Stimulated activated CD8-positive, alpha-beta memory T cell treated with anti-CD3 and anti-CD28 coated beads, Interleukin-12 subunit alpha, Interleukin-12 subunit beta, amount 100 ng/mL, for 24 hours (primary cell): ENCODE data around the gene GNB2.
A peak's percentile ranks its signal among the peaks of the same experiment; 100 is the strongest.
"Not testable (repeated sequence)": the region's sequence is repeated elsewhere in the genome, so short reads cannot be mapped to it uniquely, and the experiment has no call there.

Experiments used
- DNase-seq: peaks from one replicate; pipeline ENCODE4 v3.0.0-alpha.2; 2020; ENCODE audit errors: extremely low read depth

GNB2 gene

DNA sequence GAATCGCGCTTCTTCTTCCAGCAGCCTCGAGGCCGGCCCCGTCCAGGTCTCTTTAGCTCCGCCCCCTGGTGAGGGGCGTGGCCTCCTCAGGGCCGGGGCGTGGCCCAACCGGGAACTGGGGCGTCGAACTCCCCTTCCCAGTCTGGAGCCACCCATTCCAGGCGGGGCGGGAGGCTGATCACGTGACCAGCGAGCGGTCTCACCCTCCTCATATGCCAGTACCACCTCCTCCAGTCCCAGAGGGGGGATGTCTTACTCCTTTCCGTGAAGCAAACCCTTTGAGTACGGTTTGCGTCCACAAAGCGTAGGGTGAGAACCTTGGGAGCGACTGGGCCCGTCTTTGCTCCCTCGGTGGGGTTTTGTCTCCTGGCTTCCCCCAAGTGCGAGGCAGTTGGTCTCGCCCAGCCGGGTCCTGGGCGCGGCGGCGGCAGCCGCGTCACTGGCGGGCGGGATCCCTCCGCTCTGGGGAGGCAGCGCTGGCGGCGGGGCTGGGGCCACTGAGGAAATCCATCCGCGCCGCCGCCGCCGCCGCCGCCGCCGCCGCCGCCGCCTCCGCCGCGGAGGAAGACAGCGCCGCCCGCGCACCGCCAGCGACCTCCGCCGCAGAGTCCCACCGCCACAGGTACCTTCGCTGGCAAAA, at the start of gene GNB2:
Gene GNB2, plus strand, starts transcription at position 439 of the 640 bp plus-strand sequence. CDS start 2,526 bp downstream, outside the sequence.
- DNase-seq = peak; percentile 94

DNA sequence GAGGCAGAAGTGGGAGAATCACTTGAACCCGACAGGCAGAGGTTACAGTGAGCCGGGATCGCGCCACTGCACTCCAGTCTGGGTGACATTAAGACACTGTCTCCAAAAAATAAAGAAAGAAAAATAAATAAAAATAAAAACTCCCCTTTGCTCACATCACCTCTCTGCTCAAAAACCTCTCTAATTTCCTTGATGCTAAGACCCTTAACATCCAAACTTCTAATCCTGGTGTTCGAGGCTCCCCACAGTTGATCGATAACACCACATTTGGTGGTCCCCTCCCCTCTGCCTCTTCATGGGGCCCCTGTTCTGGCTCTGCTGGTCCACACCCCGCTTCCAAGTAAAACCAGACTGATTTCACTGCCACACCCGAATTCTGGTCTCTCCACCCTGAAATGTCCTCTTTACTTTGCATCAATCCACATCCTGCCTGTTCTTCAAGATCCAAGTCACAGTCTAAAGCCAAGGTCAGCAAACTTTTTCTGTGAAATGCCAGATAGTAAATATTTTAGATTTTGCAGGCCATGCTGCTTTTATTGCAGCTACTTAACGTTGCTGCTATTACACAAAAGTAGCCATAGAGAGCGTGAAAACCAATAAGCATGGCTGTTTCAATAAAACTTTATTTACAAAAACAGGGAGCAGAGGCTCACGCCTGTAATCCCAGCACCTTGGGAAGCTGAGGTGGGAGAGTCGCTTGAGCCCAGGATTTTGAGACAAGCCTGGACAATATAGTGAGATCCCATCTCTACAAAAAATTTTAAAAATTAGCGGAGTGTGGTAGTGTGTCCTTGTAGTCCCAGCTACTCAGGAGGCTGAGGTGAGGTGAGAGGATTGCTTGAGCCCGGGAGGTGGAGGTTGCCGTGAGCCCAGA, 49.4 kb upstream of the GNB2 start:
- no peak for DNase-seq

DNA sequence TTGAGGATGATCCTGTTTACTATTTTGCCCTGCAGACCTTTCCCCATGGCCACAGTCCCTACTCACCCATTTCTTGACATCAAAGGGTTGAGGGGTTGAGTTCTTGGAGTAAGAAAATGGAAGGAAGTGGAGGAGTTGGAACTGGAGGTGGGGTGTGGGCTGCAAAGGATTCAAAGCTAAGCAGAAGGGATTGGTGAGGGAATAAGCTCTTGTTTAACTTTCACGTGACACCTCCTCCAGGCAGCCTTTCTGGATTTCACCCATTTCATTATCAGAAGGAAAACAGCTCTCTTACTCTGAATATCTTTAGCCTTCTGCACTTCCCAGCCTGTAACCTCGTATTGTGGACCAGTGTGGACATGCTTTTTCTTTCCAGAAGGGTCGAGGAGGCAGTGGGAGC, 47.5 kb upstream of the GNB2 start:
- no peak for DNase-seq

DNA sequence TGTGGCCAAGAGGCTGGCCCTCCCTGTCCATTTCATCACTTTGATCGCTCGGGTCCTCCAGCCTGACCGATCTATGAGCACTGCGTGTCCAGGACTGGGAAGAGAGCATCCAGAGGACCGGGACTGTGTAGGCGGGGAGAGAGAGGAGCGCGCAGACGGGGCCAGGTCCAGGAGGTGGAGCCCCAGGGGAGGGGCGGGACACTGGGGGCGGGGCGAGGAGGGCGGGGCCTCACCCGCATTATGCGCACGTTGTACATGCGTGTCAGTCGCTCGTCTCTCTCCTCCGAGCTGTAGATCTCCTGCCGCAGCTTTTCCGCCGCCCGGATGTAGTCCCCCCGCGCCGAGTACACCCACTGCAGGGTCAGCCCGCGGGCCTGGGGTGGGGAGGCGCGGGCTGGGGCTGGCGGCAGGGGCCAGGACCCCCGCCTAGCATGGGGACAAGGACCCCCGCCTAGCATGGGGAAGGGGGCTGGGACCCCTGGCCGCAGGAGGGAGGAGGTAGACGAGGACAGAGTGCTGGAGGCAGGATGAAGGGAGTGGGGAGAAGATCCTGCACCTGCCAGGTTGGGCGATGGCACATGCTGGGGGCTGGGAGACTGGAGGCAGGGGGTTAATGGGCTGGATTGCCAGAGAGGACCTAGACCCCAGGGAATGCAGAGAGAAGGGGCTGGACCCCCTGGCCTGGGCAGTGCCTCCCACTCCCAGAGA, 46.9 kb upstream of the GNB2 start:
- peak; percentile 68 for DNase-seq

DNA sequence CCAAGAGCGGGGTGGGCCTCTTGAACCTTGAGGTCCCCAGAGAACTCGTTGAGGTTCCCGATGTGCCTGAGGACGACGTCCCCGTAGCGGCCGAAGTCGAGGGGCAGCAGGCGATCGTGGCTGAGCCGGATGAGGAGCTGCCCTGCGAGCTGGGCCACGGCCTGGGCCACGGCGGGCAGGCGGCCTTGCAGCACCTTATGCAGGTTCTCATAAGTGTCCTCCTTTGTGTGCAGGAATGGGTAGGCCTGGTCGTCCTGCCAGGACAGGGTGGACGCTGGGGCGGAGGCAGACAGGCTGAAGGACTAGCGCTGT, 46.3 kb upstream of the GNB2 start:
- no peak for DNase-seq

DNA sequence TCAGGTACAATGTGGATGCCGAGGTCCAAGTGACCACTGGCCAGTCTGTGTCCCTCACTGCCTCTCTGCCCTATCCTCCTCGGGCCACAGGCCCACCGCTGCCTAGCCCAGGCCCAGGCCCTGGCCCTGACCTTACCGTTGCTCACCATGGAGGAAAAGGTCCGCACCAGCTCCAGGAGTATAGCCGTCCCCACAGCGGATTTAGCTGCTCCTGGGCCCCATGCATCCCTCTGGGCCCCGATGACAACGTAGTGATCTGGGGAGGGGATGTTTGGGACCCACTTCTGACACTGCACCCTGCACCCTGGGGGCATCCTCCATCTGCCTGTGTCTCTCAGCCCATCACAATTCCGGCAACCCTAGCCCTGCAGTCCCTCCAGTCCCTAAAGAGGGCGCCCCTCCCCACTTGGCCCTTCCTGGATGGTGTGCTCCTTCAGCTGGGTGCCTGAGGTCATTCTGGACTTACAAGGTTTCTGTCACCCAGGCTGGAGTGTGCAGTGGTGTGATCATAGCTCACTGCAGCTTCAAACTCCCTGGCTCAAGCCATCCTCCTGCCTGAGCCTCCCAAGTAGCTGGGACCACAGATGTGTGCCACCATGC, 44.3 kb upstream of the GNB2 start:
- DNase-seq = no peak

DNA sequence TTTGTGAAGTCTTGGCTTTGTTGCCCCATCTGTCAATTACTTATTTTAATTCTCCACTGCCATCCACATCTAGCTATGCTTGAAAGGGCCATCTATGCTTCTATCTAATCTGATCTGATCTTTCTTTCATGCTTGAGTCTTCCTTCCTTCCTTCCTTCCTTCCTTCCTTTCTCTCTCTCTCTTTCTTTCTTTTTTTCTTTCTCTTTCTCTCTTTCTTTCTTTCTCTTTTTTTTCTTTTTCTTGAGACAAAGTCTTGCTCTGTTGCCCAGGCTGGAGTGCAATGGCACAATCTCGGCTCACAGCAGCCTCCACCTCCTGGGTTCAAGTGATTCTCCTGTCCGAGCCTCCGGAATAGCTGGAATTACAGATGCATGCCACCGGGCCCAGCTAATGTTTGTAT, 43.5 kb upstream of the GNB2 start:
- no peak for DNase-seq

DNA sequence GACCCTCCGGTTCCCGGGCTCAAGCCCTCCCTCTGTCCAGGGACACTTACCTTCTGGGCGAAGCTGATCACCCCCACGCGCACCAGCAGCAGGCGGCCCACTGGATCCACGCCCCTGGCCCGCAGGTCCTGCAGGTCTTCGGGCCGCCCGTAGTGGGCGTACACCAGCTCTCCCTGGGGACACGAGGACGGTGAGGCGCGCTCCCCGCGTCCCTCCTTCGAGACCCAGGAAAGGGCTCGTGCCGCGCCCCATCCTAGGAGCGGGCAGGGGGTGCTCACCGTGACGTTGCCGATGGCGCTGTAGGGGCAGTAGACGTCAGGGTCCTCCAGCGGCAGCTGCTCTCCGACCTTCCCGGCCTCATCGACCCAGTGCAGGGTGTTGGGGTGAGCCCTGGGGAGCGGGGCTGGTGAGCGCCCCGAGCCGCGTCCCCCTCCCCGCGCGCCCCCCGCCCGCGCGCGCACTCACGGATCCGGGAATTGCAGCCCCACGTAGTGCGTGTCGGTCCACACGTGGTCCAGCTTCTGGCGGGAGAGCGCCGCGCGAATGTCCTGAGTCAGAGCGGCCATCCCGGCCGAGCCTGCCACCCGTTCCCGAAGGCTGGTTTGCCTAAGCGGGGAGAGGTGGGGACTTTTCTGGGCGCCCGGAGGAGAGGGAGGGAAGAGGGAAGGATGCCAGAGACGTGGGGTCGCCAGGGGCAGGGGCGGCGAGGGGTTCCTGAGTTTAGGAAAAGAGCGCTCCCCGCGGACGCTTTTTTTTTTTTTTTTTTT, 40.4 kb upstream of the GNB2 start:
- DNase-seq = no peak

DNA sequence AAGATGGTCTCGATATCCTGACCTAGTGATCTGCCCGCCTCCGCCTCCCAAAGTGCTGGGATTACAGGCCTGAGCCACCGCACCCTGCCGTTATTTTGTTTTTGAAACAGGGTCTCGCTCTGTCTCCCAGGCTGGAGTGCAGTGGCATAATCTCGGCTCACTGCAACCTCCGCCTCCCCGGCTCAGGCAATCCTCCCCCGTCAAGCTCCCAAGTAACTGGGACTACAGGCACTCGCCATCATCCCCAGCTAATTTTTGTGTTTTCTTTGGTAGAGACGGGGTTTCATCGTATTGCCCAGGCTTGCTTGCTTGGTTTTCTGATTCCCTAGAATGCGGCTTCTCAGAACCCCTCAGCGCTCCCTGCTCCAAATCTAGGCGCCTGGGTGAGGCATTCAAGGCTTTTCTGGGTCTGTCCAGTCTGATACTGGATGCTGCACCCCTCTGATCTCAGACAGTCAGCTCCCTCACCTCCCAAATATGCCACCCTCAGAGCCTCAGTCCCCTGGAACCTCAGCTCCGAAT, 33.5 kb upstream of the GNB2 start:
- no peak for DNase-seq

DNA sequence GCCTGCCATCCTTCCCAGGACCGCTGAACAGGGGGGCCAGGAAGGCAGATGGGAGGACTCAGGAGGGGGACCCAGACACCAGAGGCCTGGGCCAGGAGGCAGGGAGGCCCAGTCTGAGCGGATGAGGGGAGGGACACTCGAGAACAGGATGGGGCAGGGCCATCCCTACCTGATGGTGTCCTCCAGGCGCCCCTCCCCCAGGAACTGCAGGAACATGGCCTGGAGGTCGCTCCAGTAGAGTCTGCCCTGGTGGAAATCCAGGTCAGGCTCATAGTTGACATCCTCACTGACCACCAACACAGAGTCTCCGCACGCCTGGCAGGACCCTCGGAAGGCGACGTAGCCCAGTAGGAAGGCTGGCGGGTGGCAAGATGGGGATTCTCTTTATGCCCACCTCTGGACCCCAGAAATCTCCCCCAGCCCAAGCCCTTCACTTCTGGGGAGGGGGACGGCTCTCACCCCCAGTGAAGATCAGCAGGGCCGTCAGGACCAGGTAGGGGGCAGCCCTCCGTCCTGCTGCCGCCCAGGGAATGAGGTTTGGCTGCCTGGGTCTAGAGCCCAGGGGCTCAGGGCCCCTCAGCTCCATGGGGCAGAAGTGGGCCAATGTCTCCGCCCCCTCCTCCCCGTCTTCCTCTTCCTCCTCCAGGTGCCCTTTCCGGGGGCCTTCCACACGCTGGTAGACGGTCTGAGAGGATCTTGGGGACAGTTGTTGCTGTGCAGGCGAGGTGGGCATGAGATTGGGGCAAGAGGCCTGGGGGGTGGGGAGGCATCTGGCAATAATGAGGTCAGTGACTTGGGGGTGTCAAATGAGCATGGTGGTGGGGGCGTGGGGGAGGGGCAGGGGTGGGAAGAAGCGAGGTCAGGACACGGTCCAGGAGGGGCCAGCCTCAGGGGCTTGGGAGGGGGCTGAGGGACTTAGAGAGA, 32.8 kb upstream of the GNB2 start:
- no peak for DNase-seq

DNA sequence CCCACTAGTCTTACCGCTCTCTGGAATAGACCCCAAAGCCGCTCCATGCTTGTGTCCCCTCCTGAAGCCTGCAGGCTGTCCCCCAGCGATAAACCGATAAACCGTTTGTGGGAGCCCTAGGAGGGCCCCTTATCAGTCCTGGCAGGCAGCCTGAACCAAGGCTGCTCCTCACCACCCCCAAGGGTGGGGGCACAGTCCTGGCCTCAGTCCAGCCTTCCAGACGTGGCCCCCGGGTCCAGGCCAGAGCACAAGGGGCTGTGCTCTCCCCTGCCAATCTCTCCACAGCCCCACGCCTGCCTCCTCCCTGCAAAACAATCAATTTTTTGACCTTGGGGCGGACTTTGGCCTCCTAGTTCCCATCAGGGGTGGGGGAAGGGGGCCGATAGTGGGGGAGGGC, 32.1 kb upstream of the GNB2 start, which contains the start of gene TFR2:
Gene TFR2, minus strand, starts transcription at position 90 of the 397 bp plus-strand sequence. Its CDS starts 43 bp downstream, at position 47.
- DNase-seq = no peak

DNA sequence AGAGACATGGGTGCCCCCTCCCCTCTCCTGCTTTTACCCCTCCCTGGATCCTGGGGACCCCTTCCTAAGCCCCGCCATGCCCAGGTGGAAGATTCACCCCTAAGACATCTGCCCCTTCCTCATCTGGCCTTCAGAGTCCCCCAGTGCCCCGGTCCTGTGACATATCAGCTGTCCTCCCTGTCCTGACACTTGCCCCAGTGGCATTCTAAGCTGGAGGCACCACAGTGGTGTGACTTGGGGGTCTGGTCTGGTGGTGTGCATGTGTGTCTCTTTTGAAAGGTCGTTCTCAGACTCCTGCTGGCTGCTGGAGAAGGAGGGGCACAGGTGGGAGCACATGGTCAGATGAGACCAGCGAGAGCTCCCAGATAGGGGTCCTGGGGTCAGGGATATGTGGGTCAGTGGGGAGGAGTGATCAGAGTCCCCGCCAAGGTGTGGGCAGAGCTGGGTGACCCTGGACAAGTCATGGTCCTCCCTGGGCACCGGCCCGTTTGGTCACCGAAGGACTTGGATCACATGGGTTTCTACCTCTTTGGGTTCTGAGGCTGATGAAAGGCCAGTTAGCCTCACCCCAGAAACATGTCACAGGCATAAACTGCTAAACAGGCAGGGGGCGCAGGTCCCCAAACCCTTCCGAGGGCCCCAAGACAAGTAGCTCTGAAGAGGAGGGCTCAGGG, 31.5 kb upstream of the GNB2 start:
- DNase-seq = no peak

DNA sequence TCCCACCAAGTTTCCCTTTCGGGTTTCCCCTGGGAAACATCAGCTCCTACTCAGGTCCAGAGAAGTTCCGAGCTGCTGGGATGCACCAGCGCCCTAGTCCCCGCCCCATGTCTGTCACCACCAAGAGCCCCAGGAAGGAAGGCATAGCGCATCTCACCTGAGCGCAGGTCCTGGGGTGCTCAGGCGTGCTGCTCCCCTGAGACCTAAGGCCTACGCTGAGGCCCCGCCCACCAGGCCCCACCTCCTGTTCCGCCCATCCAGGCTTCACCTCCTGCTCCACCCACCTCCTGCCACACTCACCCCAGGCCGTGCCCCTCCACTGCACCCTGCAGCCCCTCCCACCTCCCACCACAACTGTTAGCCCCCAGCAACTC, 31.0 kb upstream of the GNB2 start:
- no peak for DNase-seq

DNA sequence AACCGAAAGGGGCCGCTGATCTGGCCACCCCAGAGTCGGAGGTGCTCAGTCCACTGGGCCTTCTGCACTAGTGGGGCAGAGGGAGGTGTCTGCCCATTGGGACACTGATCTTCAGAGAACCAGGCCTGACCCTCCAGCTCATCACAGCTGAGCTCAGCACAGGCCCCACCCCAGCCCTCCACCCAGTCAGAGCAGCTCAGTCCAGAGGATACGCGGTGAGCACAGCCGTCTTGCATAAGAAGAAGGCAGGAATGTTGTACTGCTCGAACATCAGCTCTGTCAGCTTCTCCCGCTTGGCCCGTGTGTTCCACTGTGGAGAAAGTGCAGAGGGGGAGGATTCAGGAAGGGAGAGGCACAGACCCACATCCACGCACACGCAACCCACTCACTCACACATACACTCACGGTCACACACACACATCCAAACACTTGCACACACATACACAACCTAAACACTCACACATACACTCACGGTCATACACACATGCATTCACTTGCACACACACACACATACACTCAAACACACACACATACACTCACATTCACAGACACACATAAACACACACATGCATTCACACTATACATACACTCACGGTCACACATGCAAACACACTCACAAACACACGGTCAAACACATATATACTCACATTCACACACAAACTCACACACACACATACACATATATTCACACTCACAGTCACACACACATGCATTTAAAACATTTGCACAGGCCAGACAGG, 23.5 kb upstream of the GNB2 start:
- DNase-seq = no peak

DNA sequence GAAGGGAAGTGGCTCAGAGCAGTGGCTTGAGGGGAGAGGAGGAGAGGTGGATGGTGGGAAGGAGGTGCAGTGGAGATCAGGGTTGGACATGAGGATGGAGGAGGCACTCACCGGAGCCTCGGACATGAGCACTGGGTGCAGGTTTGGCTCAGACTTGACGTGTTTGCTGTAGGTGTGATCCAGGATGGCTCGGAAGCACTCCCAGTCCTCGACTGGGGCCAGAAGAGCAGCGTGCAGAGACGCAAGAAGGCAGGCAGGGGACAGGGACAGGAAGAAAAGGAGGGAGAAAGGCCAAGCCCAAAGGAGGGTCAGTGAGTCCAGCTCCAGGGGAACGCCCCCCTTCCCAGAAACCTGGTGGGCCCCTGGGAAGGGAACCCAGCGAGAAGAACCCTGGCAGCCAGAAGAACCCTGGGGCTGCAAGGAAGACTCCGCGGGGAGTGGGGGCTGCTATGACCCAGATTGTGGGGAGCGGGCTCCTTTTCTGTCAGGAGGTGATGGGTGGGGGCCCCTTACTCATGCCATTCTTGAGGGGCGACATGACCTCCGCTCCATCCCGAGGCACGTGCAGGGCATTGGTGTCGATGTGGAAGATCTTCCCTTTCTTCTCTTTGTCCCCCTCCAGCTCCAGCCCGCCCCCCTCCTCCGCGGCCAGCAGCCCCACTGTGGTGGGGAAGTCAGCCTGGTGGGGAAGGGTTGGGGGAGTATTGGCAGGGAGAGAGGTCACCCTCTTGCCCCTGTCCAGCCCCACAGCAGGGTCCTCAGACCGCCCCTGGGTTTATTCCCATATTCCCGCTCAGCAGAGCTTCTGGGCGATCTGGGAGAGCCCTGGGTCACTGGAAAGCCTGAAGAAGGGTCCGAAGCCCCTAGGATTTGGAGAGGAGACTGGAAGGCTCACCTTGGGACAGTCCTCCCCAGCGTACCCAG, 18.4 kb upstream of the GNB2 start:
- DNase-seq = no peak

DNA sequence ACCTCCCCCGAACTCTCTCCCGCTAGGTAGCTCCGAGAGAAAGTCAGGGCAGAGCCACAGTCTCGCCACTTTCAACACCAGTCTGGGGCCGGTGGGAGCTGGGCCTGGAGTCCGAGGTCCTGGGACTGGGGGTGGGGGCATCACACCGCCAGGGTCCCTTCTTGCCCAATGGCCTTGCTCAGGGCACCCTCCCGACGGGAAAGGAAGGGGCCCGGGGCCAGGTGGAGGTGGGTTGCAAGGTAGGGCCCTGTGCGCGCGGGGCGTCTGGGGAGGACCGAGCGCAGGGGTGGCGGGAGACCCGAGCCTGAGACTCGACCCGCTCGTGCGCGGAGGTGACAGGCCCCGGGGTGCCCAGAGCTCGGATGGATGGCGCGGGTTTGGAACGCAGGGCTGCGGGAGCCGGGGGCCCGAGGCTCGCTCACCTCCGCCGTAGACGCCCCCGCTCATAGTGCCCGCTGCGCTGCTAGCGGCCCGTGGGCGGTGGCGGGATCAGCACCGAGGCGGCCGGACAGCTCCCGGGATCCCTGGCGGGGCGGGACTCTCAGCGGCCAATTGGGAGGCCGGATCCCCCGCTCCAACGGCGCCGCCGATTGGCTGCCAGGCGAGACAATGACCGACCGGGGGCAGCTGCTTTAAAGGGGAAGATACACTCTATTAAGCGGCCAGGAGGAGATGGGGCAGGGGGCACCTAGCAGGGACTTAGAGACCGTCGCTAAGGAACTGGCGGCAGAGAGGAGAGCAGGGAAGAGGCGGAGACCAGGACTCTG, 17.4 kb upstream of the GNB2 start, which contains the start of gene ACTL6B:
Gene ACTL6B, minus strand, starts transcription at position 541 of the 767 bp plus-strand sequence. Its CDS starts 94 bp downstream, at position 447.
- DNase-seq = no peak

DNA sequence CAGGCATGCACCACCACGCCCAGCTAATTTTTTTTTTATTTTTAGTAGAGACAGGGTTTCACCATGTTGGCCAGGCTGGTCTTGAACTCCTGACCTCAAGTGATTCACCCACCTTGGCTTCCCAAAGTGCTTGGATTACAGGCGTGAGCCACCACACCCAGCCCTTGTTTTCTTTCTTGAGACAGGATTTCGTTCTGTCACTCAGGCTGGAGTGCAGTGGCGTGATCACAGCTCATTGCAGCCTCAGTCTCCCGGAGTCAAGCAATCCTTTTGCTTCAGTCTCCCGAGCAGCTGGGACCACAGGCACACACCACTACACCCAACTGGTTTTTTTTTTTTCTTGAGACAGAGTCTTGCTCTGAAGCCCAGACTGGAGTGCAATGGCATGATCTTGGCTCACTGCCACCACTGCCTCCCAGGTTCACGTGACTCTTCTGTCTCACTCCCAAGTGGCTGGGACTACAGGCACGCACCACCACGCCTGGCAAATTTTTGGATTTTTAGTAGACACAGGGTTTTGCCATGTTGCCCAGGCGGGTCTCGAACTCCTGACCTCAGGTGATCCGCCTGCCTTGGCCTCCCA, 11.3 kb upstream of the GNB2 start:
- DNase-seq = not testable (repeated sequence)
